ENCODE results near the gene CTTNBP2NL. TPM values are rescaled to one million over a fixed set of nuclear protein-coding genes. Genes with fewer than 3 reads are reported as not detected.

CTTNBP2NL gene
- polyA plus RNA-seq, 2 of the 4 experiments (the other 2 are of a cell fraction): 5.8 to 8.7 TPM

DNA sequence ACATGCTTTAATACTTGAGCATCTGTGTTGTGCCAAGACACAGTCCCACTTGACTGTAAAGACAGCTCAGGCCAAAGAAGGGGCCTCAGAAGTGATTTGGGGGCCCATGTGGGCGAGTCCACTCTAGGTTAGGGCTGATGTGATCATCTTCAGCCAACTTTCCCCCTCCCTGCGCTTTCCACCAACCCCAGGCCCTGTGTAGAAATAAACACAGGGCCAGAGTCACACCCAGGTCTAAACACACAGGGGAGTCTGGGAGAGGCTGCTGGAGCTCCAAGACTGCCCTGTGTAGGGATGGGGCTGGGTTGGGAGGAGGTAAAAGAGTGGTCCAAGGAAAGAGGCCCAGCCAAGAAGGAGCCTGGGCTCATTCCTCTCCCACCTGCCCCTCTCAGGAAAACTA, 110.3 kb downstream of the CTTNBP2NL start:
- Histone ChIP-seq H3K27ac (no peak overlapping the region), H3K4me2 (no peak overlapping the region), H3K4me3 (no peak overlapping the region), H3K4me1 (peaks cover 6% of the 10 kb centered on the region; the same call in 2 of the 3 replicates), H3K9me3 (no peaks in the 10 kb centered on the region)
- no peak for FAIRE-seq
- WGBS (ENCODE audit: missing lambda C conversion rate): 67% methylated on average over 1 of the region's 2 CpGs
- POLR2A ChIA-PET: no interaction called here
- CTCF ChIA-PET: interaction anchor here (1.1 kb wide), 1 partner anchor 15 kb away, joined by 4 read pairs; no protein-coding TSS in a partner anchor
- no peak for ATAC-seq
- DNase-seq (ENCODE audit: low read depth in 1 of 2, low spot score in 1 of 2): no peak
- TF ChIP-seq, protein P1, sequence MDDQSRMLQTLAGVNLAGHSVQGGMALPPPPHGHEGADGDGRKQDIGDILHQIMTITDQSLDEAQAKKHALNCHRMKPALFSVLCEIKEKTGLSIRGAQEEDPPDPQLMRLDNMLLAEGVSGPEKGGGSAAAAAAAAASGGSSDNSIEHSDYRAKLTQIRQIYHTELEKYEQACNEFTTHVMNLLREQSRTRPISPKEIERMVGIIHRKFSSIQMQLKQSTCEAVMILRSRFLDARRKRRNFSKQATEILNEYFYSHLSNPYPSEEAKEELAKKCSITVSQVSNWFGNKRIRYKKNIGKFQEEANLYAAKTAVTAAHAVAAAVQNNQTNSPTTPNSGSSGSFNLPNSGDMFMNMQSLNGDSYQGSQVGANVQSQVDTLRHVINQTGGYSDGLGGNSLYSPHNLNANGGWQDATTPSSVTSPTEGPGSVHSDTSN (IDR thresholded peaks at IDR 0.05): no peak
- TF ChIP-seq GATA3 (IDR thresholded peaks at IDR 0.05; ENCODE audit: borderline replicate concordance): no peak
- no peak for TF ChIP-seq HOXB13 (CRISPR knock-in tag; IDR thresholded peaks at IDR 0.05; ENCODE audit: low read depth)
- no peak for TF ChIP-seq MAFK (IDR thresholded peaks at IDR 0.05; ENCODE audit: partially characterized antibody)
- TF ChIP-seq ESRRA (IDR thresholded peaks at IDR 0.05; ENCODE audit: borderline replicate concordance, low read length): no peak
- TF ChIP-seq JUN (IDR thresholded peaks at IDR 0.05): no peak
- TF ChIP-seq MYC (IDR thresholded peaks at IDR 0.05; ENCODE audit: borderline replicate concordance, low read length): no peak
- no peak for TF ChIP-seq CBX8 (IDR thresholded peaks at IDR 0.05)
- TF ChIP-seq, protein P2, sequence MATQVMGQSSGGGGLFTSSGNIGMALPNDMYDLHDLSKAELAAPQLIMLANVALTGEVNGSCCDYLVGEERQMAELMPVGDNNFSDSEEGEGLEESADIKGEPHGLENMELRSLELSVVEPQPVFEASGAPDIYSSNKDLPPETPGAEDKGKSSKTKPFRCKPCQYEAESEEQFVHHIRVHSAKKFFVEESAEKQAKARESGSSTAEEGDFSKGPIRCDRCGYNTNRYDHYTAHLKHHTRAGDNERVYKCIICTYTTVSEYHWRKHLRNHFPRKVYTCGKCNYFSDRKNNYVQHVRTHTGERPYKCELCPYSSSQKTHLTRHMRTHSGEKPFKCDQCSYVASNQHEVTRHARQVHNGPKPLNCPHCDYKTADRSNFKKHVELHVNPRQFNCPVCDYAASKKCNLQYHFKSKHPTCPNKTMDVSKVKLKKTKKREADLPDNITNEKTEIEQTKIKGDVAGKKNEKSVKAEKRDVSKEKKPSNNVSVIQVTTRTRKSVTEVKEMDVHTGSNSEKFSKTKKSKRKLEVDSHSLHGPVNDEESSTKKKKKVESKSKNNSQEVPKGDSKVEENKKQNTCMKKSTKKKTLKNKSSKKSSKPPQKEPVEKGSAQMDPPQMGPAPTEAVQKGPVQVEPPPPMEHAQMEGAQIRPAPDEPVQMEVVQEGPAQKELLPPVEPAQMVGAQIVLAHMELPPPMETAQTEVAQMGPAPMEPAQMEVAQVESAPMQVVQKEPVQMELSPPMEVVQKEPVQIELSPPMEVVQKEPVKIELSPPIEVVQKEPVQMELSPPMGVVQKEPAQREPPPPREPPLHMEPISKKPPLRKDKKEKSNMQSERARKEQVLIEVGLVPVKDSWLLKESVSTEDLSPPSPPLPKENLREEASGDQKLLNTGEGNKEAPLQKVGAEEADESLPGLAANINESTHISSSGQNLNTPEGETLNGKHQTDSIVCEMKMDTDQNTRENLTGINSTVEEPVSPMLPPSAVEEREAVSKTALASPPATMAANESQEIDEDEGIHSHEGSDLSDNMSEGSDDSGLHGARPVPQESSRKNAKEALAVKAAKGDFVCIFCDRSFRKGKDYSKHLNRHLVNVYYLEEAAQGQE (IDR thresholded peaks at IDR 0.05): no peak
- no peak for TF ChIP-seq BHLHE40 (IDR thresholded peaks at IDR 0.05; ENCODE audit: low read depth, low read length)
- TF ChIP-seq, protein P3, sequence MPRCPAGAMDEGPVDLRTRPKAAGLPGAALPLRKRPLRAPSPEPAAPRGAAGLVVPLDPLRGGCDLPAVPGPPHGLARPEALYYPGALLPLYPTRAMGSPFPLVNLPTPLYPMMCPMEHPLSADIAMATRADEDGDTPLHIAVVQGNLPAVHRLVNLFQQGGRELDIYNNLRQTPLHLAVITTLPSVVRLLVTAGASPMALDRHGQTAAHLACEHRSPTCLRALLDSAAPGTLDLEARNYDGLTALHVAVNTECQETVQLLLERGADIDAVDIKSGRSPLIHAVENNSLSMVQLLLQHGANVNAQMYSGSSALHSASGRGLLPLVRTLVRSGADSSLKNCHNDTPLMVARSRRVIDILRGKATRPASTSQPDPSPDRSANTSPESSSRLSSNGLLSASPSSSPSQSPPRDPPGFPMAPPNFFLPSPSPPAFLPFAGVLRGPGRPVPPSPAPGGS (IDR thresholded peaks at IDR 0.05): no peak
- TF ChIP-seq HOXB5 (CRISPR knock-in tag; IDR thresholded peaks at IDR 0.05): no peak
- TF ChIP-seq RFX5 (IDR thresholded peaks at IDR 0.05): no peak
- TF ChIP-seq, protein P4, sequence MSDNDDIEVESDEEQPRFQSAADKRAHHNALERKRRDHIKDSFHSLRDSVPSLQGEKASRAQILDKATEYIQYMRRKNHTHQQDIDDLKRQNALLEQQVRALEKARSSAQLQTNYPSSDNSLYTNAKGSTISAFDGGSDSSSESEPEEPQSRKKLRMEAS (IDR thresholded peaks at IDR 0.05): no peak
- TF ChIP-seq, protein P5, sequence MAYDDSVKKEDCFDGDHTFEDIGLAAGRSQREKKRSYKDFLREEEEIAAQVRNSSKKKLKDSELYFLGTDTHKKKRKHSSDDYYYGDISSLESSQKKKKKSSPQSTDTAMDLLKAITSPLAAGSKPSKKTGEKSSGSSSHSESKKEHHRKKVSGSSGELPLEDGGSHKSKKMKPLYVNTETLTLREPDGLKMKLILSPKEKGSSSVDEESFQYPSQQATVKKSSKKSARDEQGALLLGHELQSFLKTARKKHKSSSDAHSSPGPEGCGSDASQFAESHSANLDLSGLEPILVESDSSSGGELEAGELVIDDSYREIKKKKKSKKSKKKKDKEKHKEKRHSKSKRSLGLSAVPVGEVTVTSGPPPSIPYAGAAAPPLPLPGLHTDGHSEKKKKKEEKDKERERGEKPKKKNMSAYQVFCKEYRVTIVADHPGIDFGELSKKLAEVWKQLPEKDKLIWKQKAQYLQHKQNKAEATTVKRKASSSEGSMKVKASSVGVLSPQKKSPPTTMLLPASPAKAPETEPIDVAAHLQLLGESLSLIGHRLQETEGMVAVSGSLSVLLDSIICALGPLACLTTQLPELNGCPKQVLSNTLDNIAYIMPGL (CRISPR knock-in tag; IDR thresholded peaks at IDR 0.05; ENCODE audit: borderline replicate concordance): no peak
- TF ChIP-seq ZFP36 (IDR thresholded peaks at IDR 0.05; ENCODE audit: borderline replicate concordance, partially characterized antibody): no peak
- no peak for TF ChIP-seq CHD4 (IDR thresholded peaks at IDR 0.05; ENCODE audit: borderline replicate concordance)
- no peak for TF ChIP-seq RAD21 (conservative IDR thresholded peaks at IDR 0.05 in 1 of 2, IDR thresholded peaks at IDR 0.05 in 1 of 2)
- no peak for TF ChIP-seq HEYL (CRISPR knock-in tag; IDR thresholded peaks at IDR 0.05)
- no peak for TF ChIP-seq KDM1A (IDR thresholded peaks at IDR 0.05; ENCODE audit: low read depth)
